Upper lobe of right lung (tissue), 1 donor: ENCODE measurements around the gene BICD1. TPM values are rescaled to one million over a fixed set of nuclear protein-coding genes. Genes with fewer than 3 reads are reported as not detected.

Source experiments
- total RNA-seq: library from RNA; stranded (reverse); fragmentation: NEBNext Ultra II Directional; extraction: Animal tissue kit (Norgen Biotek cat#: 25700); gene quantifications from one replicate; pipeline ENCODE4 v1.2.1, GENCODE V29; 2021
- donor health status: DM: no; HTN: yes; CAD: no; lungs with severe emphysema.

Gene BICD1
- total RNA-seq, 1 donor from 2014 or later: 18.0 TPM

Other genes starting within 250 kb of the BICD1 start
- 72.3 TPM for gene RESF1, start 147.4 kb upstream of the BICD1 start, total RNA-seq